ENCODE results near the gene TBC1D13. TPM values are rescaled to one million over a fixed set of nuclear protein-coding genes. Genes with fewer than 3 reads are reported as not detected.

TBC1D13 gene
- total RNA-seq, 1 donor from 2014 or later = 16.6 TPM

Other genes with a start within 250 kb of the TBC1D13 start
- 247 TPM for gene SPTAN1, start 234.7 kb upstream of the TBC1D13 start, total RNA-seq
- gene DYNC2I2, start 130.4 kb upstream of the TBC1D13 start, total RNA-seq = 40.1 TPM
- 175 TPM for gene SET, start 98.0 kb upstream of the TBC1D13 start, total RNA-seq
- 8.5 TPM for gene PKN3, start 84.8 kb upstream of the TBC1D13 start, total RNA-seq
- gene ZDHHC12, start 63.1 kb upstream of the TBC1D13 start, total RNA-seq = 6.4 TPM
- gene ZER1, start 15.3 kb upstream of the TBC1D13 start, total RNA-seq = 51.5 TPM
- gene ENDOG, start 31.2 kb downstream of the TBC1D13 start, total RNA-seq = 84.4 TPM
- gene SPOUT1, start 42.5 kb downstream of the TBC1D13 start, total RNA-seq = 17.4 TPM
- 11.9 TPM for gene KYAT1, start 94.7 kb downstream of the TBC1D13 start, total RNA-seq
- gene LRRC8A, start 94.9 kb downstream of the TBC1D13 start, total RNA-seq = 23.9 TPM
- gene PHYHD1, start 133.7 kb downstream of the TBC1D13 start, total RNA-seq = 30.2 TPM
- gene DOLK, start 160.3 kb downstream of the TBC1D13 start, total RNA-seq = 7.5 TPM
- 16.0 TPM for gene NUP188, start 160.4 kb downstream of the TBC1D13 start, total RNA-seq
- gene SH3GLB2, start 241.1 kb downstream of the TBC1D13 start, total RNA-seq = 32.4 TPM
- gene MIGA2, start 249.4 kb downstream of the TBC1D13 start, total RNA-seq = 38.2 TPM

Measured in Right ventricle myocardium inferior (tissue), 1 donor.